Keratinocyte (primary cell): ENCODE measurements around the gene C6orf132. TPM values are rescaled to one million over a fixed set of nuclear protein-coding genes. Genes with fewer than 3 reads are reported as not detected.

Source experiments
- DNase-seq: peaks from one replicate; pipeline ENCODE4 v3.0.0-alpha.2; 2011; ENCODE audit warnings: low read depth, missing footprints, low spot score
- FAIRE-seq: peaks from 2 replicates; lab custom pipeline; 2011; peaks lifted over from hg19 to GRCh38; lab: Jason Lieb, UNC
- H2AFZ ChIP-seq: 2 replicates; pipeline ENCODE4 v1.6.0; 2012; ENCODE audit warnings: low read length, control low read depth, inconsistent platforms; ENCODE audit not compliant: control insufficient read depth
- H3K27ac ChIP-seq: 2 replicates; pipeline ENCODE4 v1.5.1; 2011; ENCODE audit warnings: low read length; ENCODE audit not compliant: control insufficient read depth, insufficient read depth
- H3K27me3 ChIP-seq: 3 replicates; pipeline ENCODE4 v1.6.0; 2011; ENCODE audit warnings: low read length; ENCODE audit not compliant: control insufficient read depth, insufficient read depth; ENCODE audit errors: extremely low read depth
- H3K36me3 ChIP-seq, 2 experiments: 2 replicates in 1 of 2; 3 replicates in 1 of 2; pipeline ENCODE4 v1.5.1; 2011; ENCODE audit warnings: low read length in 2 of 2, mild to moderate bottlenecking in 1 of 2; ENCODE audit not compliant: control insufficient read depth in 2 of 2, insufficient read depth in 2 of 2; ENCODE audit errors: extremely low read depth in 1 of 2
- H3K4me1 ChIP-seq: 3 replicates; pipeline ENCODE4 v1.5.1; 2011; ENCODE audit warnings: low read length; ENCODE audit not compliant: control insufficient read depth, insufficient read depth; ENCODE audit errors: extremely low read depth
- H3K4me2 ChIP-seq: 3 replicates; pipeline ENCODE4 v1.6.0; 2011; ENCODE audit warnings: low read depth, low read length; ENCODE audit not compliant: control insufficient read depth, insufficient read depth; ENCODE audit errors: extremely low read depth
- H3K4me3 ChIP-seq, 3 experiments: fragments of 200-600 bp in 1 of 3; sonication (generic) in 1 of 3; 2 replicates in 2 of 3; 3 replicates in 1 of 3; pipeline ENCODE4 v1.5.1; 2011 to 2016; ENCODE audit warnings: low read length in 3 of 3, mild to moderate bottlenecking in 3 of 3, control low read depth in 2 of 3, inconsistent platforms in 1 of 3, low read depth in 1 of 3, mixed read lengths in 1 of 3, mixed run types in 1 of 3, moderate library complexity in 1 of 3; ENCODE audit not compliant: control insufficient read depth in 2 of 3, insufficient read depth in 2 of 3; ENCODE audit errors: extremely low read depth in 1 of 3
- H3K79me2 ChIP-seq: 2 replicates; pipeline ENCODE4 v1.6.0; 2012; ENCODE audit warnings: low read length; ENCODE audit not compliant: control insufficient read depth, insufficient read depth
- H3K9ac ChIP-seq: 3 replicates; pipeline ENCODE4 v1.6.0; 2011; ENCODE audit warnings: low read length; ENCODE audit not compliant: control insufficient read depth, insufficient read depth; ENCODE audit errors: extremely low read depth
- H3K9me1 ChIP-seq: 3 replicates; pipeline ENCODE4 v1.6.0; 2011; ENCODE audit warnings: low read length; ENCODE audit not compliant: control insufficient read depth, insufficient read depth; ENCODE audit errors: extremely low read depth
- H3K9me3 ChIP-seq: 2 replicates; pipeline ENCODE4 v1.5.1; 2012; ENCODE audit warnings: low read depth, low read length; ENCODE audit not compliant: control insufficient read depth
- H4K20me1 ChIP-seq: 3 replicates; pipeline ENCODE4 v1.6.0; 2011; ENCODE audit warnings: low read length; ENCODE audit not compliant: control insufficient read depth, insufficient read depth; ENCODE audit errors: extremely low read depth
- EZH2 ChIP-seq: IDR thresholded peaks from one replicate; pipeline ENCODE4 v1.6.1; 2012; ENCODE audit warnings: inconsistent platforms, mild to moderate bottlenecking, low read length, moderate library complexity
- dilution Hi-C: fragments of 300-500 bp; cut with MboI; formaldehyde crosslinking; loops from one replicate; pipeline ENCODE4 v1.7.0; 2020; ENCODE audit warnings: low sequenced_read_pairs; ENCODE audit not compliant: extremely low pct_ligation_motif_present
- polyA plus RNA-seq, 5 experiments: library from polyadenylated mRNA; depleted of rRNA in 3 of 5; stranded (reverse) in 3 of 5; stranded (forward) in 1 of 5; unstranded in 1 of 5; fragments of >200 nt; gene quantifications; 1 replicate in 1 of 5; 2 replicates in 3 of 5; 3 replicates in 1 of 5; pipeline versions ENCODE4 v1.2.1 to v1.2.3, GENCODE V29; 2011 to 2012; ENCODE audit warnings: missing spikeins in 2 of 5, low read depth in 1 of 5, low replicate concordance in 1 of 5
- TF ChIP-seq, protein P1 (sequence below), 3 experiments: IDR thresholded peaks in 1 of 3; conservative IDR thresholded peaks in 1 of 3; optimal IDR thresholded peaks in 1 of 3; 2 replicates in 2 of 3; 3 replicates in 1 of 3; pipeline versions ENCODE3 to v1.5.1; 2011; ENCODE audit warnings: low read length in 3 of 3, mild to moderate bottlenecking in 3 of 3, moderate library complexity in 2 of 3, control low read depth in 1 of 3, inconsistent platforms in 1 of 3; ENCODE audit not compliant: insufficient read depth in 2 of 3; ENCODE audit errors: extremely low read depth in 1 of 3

C6orf132 gene
- polyA plus RNA-seq, 1 donor (not counting 4 experiments of a cell fraction or from before 2014, with no cell fraction given) = 11.8 TPM

DNA sequence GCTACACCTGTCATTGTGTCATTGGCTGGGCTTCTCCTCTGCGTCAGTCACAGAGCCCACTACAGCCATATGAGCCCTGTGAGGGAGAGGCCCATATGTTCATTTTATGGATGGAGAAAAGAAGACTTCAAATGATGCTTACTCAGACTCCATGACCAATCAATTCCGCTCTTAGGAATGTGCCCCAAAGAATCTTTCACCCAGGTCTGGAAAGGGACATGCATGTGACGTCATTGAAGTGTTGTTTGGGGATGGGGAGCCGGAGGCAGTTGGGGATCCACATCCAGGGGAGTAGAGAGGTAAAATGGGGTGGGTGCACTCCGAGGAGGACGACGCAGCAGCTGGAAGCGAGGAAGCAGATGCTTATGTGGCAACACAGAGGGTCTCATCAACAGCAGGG is 9.6 kb upstream of the C6orf132 start:
- no peak overlapping the region for H3K4me2 ChIP-seq
- peaks cover 6% of the 10 kb centered on the region for H3K4me1 ChIP-seq
- no peaks in the 10 kb centered on the region for H3K9me1 ChIP-seq
- TF ChIP-seq, protein P1, sequence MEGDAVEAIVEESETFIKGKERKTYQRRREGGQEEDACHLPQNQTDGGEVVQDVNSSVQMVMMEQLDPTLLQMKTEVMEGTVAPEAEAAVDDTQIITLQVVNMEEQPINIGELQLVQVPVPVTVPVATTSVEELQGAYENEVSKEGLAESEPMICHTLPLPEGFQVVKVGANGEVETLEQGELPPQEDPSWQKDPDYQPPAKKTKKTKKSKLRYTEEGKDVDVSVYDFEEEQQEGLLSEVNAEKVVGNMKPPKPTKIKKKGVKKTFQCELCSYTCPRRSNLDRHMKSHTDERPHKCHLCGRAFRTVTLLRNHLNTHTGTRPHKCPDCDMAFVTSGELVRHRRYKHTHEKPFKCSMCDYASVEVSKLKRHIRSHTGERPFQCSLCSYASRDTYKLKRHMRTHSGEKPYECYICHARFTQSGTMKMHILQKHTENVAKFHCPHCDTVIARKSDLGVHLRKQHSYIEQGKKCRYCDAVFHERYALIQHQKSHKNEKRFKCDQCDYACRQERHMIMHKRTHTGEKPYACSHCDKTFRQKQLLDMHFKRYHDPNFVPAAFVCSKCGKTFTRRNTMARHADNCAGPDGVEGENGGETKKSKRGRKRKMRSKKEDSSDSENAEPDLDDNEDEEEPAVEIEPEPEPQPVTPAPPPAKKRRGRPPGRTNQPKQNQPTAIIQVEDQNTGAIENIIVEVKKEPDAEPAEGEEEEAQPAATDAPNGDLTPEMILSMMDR (optimal IDR thresholded peaks at IDR 0.05 in 1 of 3, IDR thresholded peaks at IDR 0.05 in 1 of 3, conservative IDR thresholded peaks at IDR 0.05 in 1 of 3; ENCODE audit: extremely low read depth in 1 of 3, insufficient read depth in 2 of 3, low read length in 3 of 3) = no peak
- no peak for TF ChIP-seq EZH2
- H3K36me3 ChIP-seq = no peaks in the 10 kb centered on the region
- no peaks in the 10 kb centered on the region for H3K27me3 ChIP-seq
- H2AFZ ChIP-seq = no peak overlapping the region
- H3K4me3 ChIP-seq = no peak overlapping the region
- no peaks in the 10 kb centered on the region for H3K9me3 ChIP-seq
- no peaks in the 10 kb centered on the region for H4K20me1 ChIP-seq
- H3K27ac ChIP-seq = no peak overlapping the region
- FAIRE-seq (no peak), DNase-seq (no peak)
- dilution Hi-C loops = no loop called here
- no peaks in the 10 kb centered on the region for H3K79me2 ChIP-seq
- no peak overlapping the region for H3K9ac ChIP-seq

DNA sequence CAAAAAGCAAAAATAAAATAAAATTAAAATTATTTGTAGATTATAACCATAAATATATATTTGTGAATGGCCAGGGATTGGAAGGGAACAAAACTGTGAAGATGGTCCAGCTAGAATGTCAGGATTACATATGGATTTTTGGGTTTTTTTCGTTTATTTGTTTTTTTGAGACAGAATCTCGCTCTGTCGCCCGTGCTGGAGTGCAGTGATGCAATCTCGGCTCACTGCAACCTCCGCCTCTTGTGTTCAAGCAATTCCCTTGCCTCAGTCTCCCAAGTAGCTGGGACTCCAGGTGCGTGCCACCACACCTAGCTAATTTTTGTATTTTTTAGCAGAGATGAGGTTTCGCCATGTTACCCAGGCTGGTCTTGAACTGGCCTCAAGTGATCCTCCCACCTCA is 7.8 kb upstream of the C6orf132 start:
- no peak for TF ChIP-seq EZH2
- TF ChIP-seq, protein P1 (optimal IDR thresholded peaks at IDR 0.05 in 1 of 3, IDR thresholded peaks at IDR 0.05 in 1 of 3, conservative IDR thresholded peaks at IDR 0.05 in 1 of 3; ENCODE audit: extremely low read depth in 1 of 3, insufficient read depth in 2 of 3, low read length in 3 of 3) = no peak
- FAIRE-seq = no peak
- dilution Hi-C loops = no loop called here

More for the DNA sequence above, 7.8 kb upstream of the C6orf132 start:
- Histone ChIP-seq H3K4me2 (no peak overlapping the region), H3K9me1 (no peaks in the 10 kb centered on the region), H3K27me3 (no peaks in the 10 kb centered on the region), H3K79me2 (no peaks in the 10 kb centered on the region), H3K36me3 (no peaks in the 10 kb centered on the region), H3K4me3 (no peak overlapping the region), H3K27ac (no peak overlapping the region), H3K9ac (no peak overlapping the region), H3K4me1 (peaks cover 6% of the 10 kb centered on the region), H2AFZ (no peak overlapping the region), H4K20me1 (no peaks in the 10 kb centered on the region), H3K9me3 (no peaks in the 10 kb centered on the region)
- DNase-seq = no peak
